Keratinocyte (primary cell): ENCODE results near the gene SIGMAR1. TPM values are rescaled to one million over a fixed set of nuclear protein-coding genes. Genes with fewer than 3 reads are reported as not detected.

Experiments used
- DNase-seq: peaks from one replicate; pipeline ENCODE4 v3.0.0-alpha.2; 2011; ENCODE audit warnings: low read depth, missing footprints, low spot score
- FAIRE-seq: peaks from 2 replicates; lab custom pipeline; 2011; peaks lifted over from hg19 to GRCh38; lab: Jason Lieb, UNC
- H2AFZ ChIP-seq: 2 replicates; pipeline ENCODE4 v1.6.0; 2012; ENCODE audit warnings: low read length, control low read depth, inconsistent platforms; ENCODE audit not compliant: control insufficient read depth
- H3K27ac ChIP-seq: 2 replicates; pipeline ENCODE4 v1.5.1; 2011; ENCODE audit warnings: low read length; ENCODE audit not compliant: control insufficient read depth, insufficient read depth
- H3K27me3 ChIP-seq: 3 replicates; pipeline ENCODE4 v1.6.0; 2011; ENCODE audit warnings: low read length; ENCODE audit not compliant: control insufficient read depth, insufficient read depth; ENCODE audit errors: extremely low read depth
- H3K36me3 ChIP-seq, 2 experiments: 2 replicates in 1 of 2; 3 replicates in 1 of 2; pipeline ENCODE4 v1.5.1; 2011; ENCODE audit warnings: low read length in 2 of 2, mild to moderate bottlenecking in 1 of 2; ENCODE audit not compliant: control insufficient read depth in 2 of 2, insufficient read depth in 2 of 2; ENCODE audit errors: extremely low read depth in 1 of 2
- H3K4me1 ChIP-seq: 3 replicates; pipeline ENCODE4 v1.5.1; 2011; ENCODE audit warnings: low read length; ENCODE audit not compliant: control insufficient read depth, insufficient read depth; ENCODE audit errors: extremely low read depth
- H3K4me2 ChIP-seq: 3 replicates; pipeline ENCODE4 v1.6.0; 2011; ENCODE audit warnings: low read depth, low read length; ENCODE audit not compliant: control insufficient read depth, insufficient read depth; ENCODE audit errors: extremely low read depth
- H3K4me3 ChIP-seq, 3 experiments: fragments of 200-600 bp in 1 of 3; sonication (generic) in 1 of 3; 2 replicates in 2 of 3; 3 replicates in 1 of 3; pipeline ENCODE4 v1.5.1; 2011 to 2016; ENCODE audit warnings: low read length in 3 of 3, mild to moderate bottlenecking in 3 of 3, control low read depth in 2 of 3, inconsistent platforms in 1 of 3, low read depth in 1 of 3, mixed read lengths in 1 of 3, mixed run types in 1 of 3, moderate library complexity in 1 of 3; ENCODE audit not compliant: control insufficient read depth in 2 of 3, insufficient read depth in 2 of 3; ENCODE audit errors: extremely low read depth in 1 of 3
- H3K79me2 ChIP-seq: 2 replicates; pipeline ENCODE4 v1.6.0; 2012; ENCODE audit warnings: low read length; ENCODE audit not compliant: control insufficient read depth, insufficient read depth
- H3K9ac ChIP-seq: 3 replicates; pipeline ENCODE4 v1.6.0; 2011; ENCODE audit warnings: low read length; ENCODE audit not compliant: control insufficient read depth, insufficient read depth; ENCODE audit errors: extremely low read depth
- H3K9me1 ChIP-seq: 3 replicates; pipeline ENCODE4 v1.6.0; 2011; ENCODE audit warnings: low read length; ENCODE audit not compliant: control insufficient read depth, insufficient read depth; ENCODE audit errors: extremely low read depth
- H3K9me3 ChIP-seq: 2 replicates; pipeline ENCODE4 v1.5.1; 2012; ENCODE audit warnings: low read depth, low read length; ENCODE audit not compliant: control insufficient read depth
- H4K20me1 ChIP-seq: 3 replicates; pipeline ENCODE4 v1.6.0; 2011; ENCODE audit warnings: low read length; ENCODE audit not compliant: control insufficient read depth, insufficient read depth; ENCODE audit errors: extremely low read depth
- EZH2 ChIP-seq: IDR thresholded peaks from one replicate; pipeline ENCODE4 v1.6.1; 2012; ENCODE audit warnings: inconsistent platforms, mild to moderate bottlenecking, low read length, moderate library complexity
- dilution Hi-C: fragments of 300-500 bp; cut with MboI; formaldehyde crosslinking; loops from one replicate; pipeline ENCODE4 v1.7.0; 2020; ENCODE audit warnings: low sequenced_read_pairs; ENCODE audit not compliant: extremely low pct_ligation_motif_present
- polyA plus RNA-seq, 5 experiments: library from polyadenylated mRNA; depleted of rRNA in 3 of 5; stranded (reverse) in 3 of 5; stranded (forward) in 1 of 5; unstranded in 1 of 5; fragments of >200 nt; gene quantifications; 1 replicate in 1 of 5; 2 replicates in 3 of 5; 3 replicates in 1 of 5; pipeline versions ENCODE4 v1.2.1 to v1.2.3, GENCODE V29; 2011 to 2012; ENCODE audit warnings: missing spikeins in 2 of 5, low read depth in 1 of 5, low replicate concordance in 1 of 5
- TF ChIP-seq, protein P1 (sequence below), 3 experiments: IDR thresholded peaks in 1 of 3; conservative IDR thresholded peaks in 1 of 3; optimal IDR thresholded peaks in 1 of 3; 2 replicates in 2 of 3; 3 replicates in 1 of 3; pipeline versions ENCODE3 to v1.5.1; 2011; ENCODE audit warnings: low read length in 3 of 3, mild to moderate bottlenecking in 3 of 3, moderate library complexity in 2 of 3, control low read depth in 1 of 3, inconsistent platforms in 1 of 3; ENCODE audit not compliant: insufficient read depth in 2 of 3; ENCODE audit errors: extremely low read depth in 1 of 3

Gene SIGMAR1
- polyA plus RNA-seq, 1 donor (not counting 4 experiments of a cell fraction or from before 2014, with no cell fraction given): 74.9 TPM

- H3K27ac ChIP-seq: no peak overlapping the region
- DNase-seq (no peak), FAIRE-seq (no peak)
- peaks cover 4 to 5% of the 10 kb centered on the region in 2 experiments for H3K36me3 ChIP-seq
- dilution Hi-C loops: no loop called here
- H3K9me3 ChIP-seq: no peaks in the 10 kb centered on the region
- H3K4me1 ChIP-seq: no peaks in the 10 kb centered on the region
- peaks cover 3% of the 10 kb centered on the region for H3K79me2 ChIP-seq
- H2AFZ ChIP-seq: no peak overlapping the region
- no peaks in the 10 kb centered on the region for H3K27me3 ChIP-seq
- no peaks in the 10 kb centered on the region for H3K9me1 ChIP-seq
- H3K9ac ChIP-seq: no peak overlapping the region
- no peak overlapping the region for H3K4me2 ChIP-seq
- TF ChIP-seq EZH2: no peak
- TF ChIP-seq, protein P1, sequence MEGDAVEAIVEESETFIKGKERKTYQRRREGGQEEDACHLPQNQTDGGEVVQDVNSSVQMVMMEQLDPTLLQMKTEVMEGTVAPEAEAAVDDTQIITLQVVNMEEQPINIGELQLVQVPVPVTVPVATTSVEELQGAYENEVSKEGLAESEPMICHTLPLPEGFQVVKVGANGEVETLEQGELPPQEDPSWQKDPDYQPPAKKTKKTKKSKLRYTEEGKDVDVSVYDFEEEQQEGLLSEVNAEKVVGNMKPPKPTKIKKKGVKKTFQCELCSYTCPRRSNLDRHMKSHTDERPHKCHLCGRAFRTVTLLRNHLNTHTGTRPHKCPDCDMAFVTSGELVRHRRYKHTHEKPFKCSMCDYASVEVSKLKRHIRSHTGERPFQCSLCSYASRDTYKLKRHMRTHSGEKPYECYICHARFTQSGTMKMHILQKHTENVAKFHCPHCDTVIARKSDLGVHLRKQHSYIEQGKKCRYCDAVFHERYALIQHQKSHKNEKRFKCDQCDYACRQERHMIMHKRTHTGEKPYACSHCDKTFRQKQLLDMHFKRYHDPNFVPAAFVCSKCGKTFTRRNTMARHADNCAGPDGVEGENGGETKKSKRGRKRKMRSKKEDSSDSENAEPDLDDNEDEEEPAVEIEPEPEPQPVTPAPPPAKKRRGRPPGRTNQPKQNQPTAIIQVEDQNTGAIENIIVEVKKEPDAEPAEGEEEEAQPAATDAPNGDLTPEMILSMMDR (optimal IDR thresholded peaks at IDR 0.05 in 1 of 3, IDR thresholded peaks at IDR 0.05 in 1 of 3, conservative IDR thresholded peaks at IDR 0.05 in 1 of 3; ENCODE audit: extremely low read depth in 1 of 3, insufficient read depth in 2 of 3, low read length in 3 of 3): no peak
- H3K4me3 ChIP-seq: no peak overlapping the region
- no peaks in the 10 kb centered on the region for H4K20me1 ChIP-seq
Observed at GRCh38 chr9:34674440-34674839, 36.9 kb upstream of the SIGMAR1 start.

GRCh38 chr9:34671307-34671706 is 33.7 kb upstream of the SIGMAR1 start:
- FAIRE-seq (no peak), DNase-seq (no peak)
- Histone ChIP-seq H3K4me1 (peaks cover 5% of the 10 kb centered on the region), H3K36me3 (peaks cover 0 to 11% of the 10 kb centered on the region in 2 experiments), H3K9me3 (no peaks in the 10 kb centered on the region), H3K9me1 (peaks cover 5% of the 10 kb centered on the region), H3K79me2 (peaks cover 28% of the 10 kb centered on the region), H3K27ac (no peak overlapping the region), H3K27me3 (no peaks in the 10 kb centered on the region), H3K4me2 (no peak overlapping the region), H2AFZ (no peak overlapping the region), H4K20me1 (peaks cover 2% of the 10 kb centered on the region), H3K9ac (no peak overlapping the region), H3K4me3 (no peak overlapping the region)
- dilution Hi-C loops: no loop called here
- no peak for TF ChIP-seq EZH2
- TF ChIP-seq, protein P1 (optimal IDR thresholded peaks at IDR 0.05 in 1 of 3, IDR thresholded peaks at IDR 0.05 in 1 of 3, conservative IDR thresholded peaks at IDR 0.05 in 1 of 3; ENCODE audit: extremely low read depth in 1 of 3, insufficient read depth in 2 of 3, low read length in 3 of 3): no peak
